NCI-H446 treated with DMSO at 0.1 percent for 48 hours (cell line): Measurements from ENCODE around the gene OR11H1.
"Not testable (repeated sequence)": the region's sequence is repeated elsewhere in the genome, so short reads cannot be mapped to it uniquely, and the experiment has no call there.

Experiments used
- DNase-seq: peaks from one replicate; lab custom pipeline; 2025; lab: John Stamatoyannopoulos, UW

OR11H1 gene

DNA sequence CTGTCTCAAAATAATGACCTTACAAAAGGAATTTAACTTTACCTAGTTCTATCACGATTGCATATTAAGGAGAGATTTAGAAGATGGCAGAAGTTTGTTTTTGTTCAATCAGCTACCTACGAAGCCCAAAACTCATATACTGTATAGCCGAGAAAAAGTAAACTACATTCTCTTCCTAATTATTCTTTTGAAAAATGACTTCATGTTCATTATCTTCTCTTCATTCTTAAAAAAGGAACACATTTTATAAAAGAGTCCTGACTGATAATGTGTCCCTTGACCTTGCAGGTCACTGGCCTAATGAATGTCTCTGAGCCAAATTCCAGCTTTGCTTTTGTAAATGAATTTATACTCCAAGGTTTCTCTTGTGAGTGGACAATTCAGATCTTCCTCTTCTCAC, at the start of gene OR11H1:
OR11H1 (plus strand) TSS at position 301 of the 400 bp plus-strand sequence; CDS start at position 301, 0 bp downstream.
- not testable (repeated sequence) for DNase-seq

- not testable (repeated sequence) for DNase-seq
Measured at GRCh38 chr22:15509967-15510366, 18.0 kb upstream of the OR11H1 start.

DNA sequence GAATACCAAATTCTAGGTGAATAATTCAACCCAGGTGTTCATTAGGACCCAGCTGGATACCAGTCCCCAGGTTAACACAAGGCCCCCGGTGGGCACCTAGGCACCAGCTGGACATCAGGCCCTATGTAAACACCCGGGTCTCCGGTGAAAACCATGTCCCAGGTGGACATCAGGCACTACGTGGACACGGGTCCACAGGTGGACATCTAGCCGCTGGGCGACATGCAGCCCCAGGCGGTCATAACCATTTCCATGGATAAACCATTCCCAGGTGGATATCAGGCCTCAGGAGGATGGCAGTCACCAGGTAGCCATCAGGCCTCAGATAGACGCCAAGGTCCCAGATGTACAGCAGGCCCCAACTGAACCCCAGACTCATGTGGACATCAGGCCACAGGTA, 12.1 kb upstream of the OR11H1 start:
- not testable (repeated sequence) for DNase-seq

GRCh38 chr22:15553767-15554166, 25.8 kb downstream of the OR11H1 start:
- DNase-seq = not testable (repeated sequence)

DNA sequence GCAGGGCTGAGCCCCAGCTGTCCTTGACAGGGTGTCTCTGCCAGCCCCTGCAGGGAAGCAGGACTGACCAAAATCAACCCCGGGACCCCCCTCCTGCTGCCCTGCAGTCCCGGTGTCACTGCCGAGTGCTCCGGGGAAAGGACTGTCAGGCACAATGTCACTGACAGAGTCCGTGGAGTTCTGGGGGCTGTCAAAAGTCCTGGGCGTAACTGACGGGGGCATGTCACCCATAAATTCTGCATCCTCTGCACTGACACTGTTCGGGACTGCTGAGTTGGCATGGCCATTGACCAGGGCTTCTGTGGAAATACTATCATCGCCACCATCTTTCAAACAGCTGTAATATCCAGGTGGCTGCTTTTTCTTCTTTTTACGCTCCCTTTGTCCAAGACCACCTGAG, 35.5 kb downstream of the OR11H1 start:
- DNase-seq = not testable (repeated sequence)

DNA sequence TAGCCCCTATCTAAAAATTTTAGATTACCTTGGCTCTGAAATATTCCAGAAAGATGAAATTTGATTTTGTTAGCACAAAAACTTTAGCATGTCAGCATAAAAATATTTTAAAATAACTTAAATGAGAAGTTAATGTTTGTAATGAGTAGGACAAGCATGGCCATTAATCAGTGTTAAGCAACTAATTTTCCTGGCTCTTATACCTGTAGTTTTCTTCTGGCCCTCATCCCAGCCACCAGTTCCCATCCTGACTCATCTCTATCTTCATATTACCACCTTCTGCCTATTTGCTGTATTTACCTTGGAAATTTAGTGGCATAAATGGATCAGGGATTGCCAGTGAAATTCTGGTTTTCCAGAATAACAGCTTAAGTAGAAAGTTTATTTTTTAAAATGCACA, 37.1 kb downstream of the OR11H1 start:
- DNase-seq = not testable (repeated sequence)
